Omental fat pad (tissue), 4 donors: ENCODE data around the gene CSNK1G2. TPM values are rescaled to one million over a fixed set of nuclear protein-coding genes. Genes with fewer than 3 reads are reported as not detected.

Experiments used
- ATAC-seq: fragments of 150-250 bp; one replicate; pipeline ENCODE4 v1.9.1; 2016; ENCODE audit warnings: mild to moderate bottlenecking, moderate library complexity; ENCODE audit not compliant: low FRiP score
- DNase-seq: peaks from one replicate; pipeline ENCODE4 v3.0.0-alpha.2; 2019; ENCODE audit warnings: low spot score
- total RNA-seq, 4 donors: library from RNA; depleted of rRNA; stranded (reverse); fragments of >200 nt; gene quantifications; one replicate each; pipeline ENCODE4 v1.1.0, GENCODE V29; 2016
- TF ChIP-seq, protein P1 (sequence below), 3 donors: fragments of 450-650 bp; IDR thresholded peaks; one replicate each; pipeline ENCODE4 v1.5.1; 2016 to 2017; ENCODE audit warnings: antibody characterized with exemption in 3 of 3, mild to moderate bottlenecking in 3 of 3, moderate library complexity in 2 of 3

CSNK1G2 gene
- total RNA-seq, 4 donors from 2014 or later: 49.3 to 76.6 (median 52.3) TPM

DNA sequence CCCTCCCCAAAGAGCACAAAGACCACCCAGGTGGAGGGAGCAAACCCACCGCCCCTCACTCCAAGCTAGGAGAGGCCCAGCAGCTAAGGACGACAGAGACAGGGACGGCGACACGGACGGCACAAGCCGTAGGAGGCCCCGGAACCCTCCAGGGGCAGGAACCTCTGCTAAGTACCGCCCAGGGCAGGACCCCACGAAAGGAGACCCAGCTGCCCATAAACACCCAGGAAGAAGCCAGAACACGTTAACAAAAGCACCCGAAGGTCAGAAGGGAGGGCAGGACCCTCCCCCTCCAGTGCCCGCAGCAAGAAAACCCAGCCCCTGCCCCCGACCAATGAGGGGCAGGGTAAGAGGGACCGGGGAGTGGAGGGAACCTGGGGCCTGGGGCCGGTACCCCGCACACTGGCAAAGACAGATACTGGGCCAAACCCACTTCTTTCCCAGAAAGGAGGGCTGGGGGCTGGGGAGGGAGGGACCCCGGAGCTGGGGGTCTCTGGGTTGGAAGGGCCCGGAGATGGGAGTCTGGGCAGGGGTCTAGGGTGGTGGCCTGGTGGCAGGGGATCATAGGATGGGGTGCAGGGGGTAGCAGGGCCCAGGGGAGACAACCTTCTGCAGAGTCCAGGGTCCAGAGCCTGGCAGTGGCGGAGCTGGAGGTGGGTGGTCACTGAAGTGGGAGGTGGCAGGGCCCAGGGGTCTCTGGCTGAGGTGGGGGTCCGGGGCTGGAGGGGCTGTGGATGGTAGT, 72.1 kb downstream of the CSNK1G2 start:
- DNase-seq: no peak
- ATAC-seq: no peak
- TF ChIP-seq, protein P1, sequence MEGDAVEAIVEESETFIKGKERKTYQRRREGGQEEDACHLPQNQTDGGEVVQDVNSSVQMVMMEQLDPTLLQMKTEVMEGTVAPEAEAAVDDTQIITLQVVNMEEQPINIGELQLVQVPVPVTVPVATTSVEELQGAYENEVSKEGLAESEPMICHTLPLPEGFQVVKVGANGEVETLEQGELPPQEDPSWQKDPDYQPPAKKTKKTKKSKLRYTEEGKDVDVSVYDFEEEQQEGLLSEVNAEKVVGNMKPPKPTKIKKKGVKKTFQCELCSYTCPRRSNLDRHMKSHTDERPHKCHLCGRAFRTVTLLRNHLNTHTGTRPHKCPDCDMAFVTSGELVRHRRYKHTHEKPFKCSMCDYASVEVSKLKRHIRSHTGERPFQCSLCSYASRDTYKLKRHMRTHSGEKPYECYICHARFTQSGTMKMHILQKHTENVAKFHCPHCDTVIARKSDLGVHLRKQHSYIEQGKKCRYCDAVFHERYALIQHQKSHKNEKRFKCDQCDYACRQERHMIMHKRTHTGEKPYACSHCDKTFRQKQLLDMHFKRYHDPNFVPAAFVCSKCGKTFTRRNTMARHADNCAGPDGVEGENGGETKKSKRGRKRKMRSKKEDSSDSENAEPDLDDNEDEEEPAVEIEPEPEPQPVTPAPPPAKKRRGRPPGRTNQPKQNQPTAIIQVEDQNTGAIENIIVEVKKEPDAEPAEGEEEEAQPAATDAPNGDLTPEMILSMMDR (IDR thresholded peaks at IDR 0.05): no peak

DNA sequence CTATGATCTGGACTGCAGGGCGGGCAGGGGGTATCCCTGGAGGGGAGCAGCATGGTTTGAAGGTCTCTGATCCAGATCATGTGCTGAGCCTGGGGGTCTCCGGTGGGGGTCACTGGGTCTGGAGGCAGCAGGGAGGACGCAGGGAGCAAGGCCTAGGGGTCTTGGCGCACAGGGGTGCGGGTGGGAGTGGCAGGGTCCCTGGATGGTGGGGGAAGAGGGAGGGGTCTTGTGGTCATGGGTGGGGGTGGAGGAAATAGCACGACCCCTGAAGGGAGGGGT, 72.7 kb downstream of the CSNK1G2 start:
- no peak for DNase-seq
- TF ChIP-seq, protein P1 (IDR thresholded peaks at IDR 0.05): no peak
- ATAC-seq: no peak

DNA sequence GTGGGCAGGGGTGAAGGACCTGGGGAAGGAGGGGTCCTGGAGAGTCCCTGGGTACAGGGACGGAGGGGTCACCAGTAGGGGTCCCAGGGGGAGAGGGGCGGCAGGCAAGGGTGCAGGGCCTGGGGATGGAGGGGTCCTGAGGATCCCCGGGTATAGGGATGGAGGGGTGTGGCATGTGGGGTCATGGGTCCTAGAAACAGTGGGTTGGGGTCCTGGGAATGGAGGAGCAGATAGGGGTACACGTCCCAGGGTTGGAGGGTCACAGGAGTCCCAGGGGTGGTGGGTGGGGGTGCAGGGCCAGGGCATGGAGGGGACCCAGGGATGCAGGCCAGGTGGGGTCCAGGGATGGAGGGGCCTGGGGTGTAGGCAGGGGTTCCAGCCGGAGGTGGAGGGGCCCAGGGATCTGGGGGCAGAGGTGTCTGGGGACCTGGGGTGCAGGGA, 73.2 kb downstream of the CSNK1G2 start:
- DNase-seq: no peak
- TF ChIP-seq, protein P1 (IDR thresholded peaks at IDR 0.05): no peak
- no peak for ATAC-seq

DNA sequence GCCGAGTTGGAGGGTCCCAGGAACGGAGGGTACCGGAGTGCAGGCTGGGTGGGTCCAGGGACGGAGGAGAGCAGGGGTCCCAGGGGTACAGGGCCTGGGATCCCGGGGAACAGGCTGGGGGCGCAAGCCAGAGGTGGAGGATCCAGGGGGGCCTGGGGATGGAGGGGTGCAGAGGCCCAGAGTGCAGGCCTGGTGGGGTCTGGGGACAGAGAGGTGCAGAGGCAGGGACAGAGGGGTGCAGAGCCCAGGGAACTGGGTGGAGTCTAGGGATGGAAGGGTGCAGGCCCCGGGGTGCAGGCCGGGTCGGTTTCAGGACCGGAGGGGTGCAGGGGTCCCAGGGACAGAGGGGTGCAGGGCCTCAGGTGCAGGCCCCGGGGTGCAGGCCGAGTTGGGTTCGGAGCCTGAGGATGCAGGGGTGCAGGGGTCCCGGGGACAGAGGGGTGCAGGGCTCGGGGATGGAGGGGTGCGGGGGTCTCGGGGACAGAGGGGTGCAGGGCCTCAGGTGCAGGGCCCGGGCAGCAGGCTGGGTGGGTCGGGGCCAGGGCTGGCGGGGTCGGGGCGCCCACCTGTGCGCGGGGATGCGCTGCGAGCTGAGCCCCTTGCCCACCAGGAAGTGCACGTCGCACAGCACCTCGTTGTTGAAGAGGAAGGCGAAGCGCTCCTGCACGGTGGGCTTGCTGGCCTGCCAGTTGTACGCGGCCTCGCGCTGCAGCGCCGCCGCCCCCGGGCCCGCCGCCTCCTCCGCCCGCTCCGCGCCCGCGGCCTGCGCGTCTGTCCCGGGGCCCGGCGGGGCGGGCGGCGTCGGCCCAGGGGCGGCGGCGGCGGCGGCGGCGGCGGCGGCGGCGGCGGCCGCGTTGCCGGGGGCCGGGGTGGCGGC, 74.0 kb downstream of the CSNK1G2 start:
- TF ChIP-seq, protein P1 (IDR thresholded peaks at IDR 0.05): no peak
- ATAC-seq (peak; percentile 42), DNase-seq (no peak)

DNA sequence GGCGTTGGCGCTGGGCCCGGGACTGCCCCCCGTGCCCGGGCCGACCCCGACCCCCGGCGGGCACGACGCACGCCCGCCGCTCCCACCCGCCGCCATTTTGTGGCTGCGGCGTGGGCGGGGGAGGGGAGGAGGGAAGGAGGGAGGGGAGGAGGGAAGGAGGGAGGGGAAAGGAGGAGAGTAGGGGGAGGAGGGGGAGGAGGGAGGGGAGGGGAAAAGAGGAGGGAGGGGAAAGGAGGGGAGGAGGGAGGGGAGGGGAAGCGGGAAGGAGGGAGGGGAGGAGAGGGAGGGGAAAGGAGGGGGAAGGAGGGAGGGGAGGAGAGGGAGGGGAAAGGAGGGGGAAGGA, 74.6 kb downstream of the CSNK1G2 start, which contains the start of gene BTBD2:
TSS of gene BTBD2 (minus strand) at position 107 of the 343 bp plus-strand sequence. CDS start at position 96, 11 bp downstream.
- TF ChIP-seq, protein P1 (IDR thresholded peaks at IDR 0.05): no peak
- DNase-seq (no peak), ATAC-seq (peak; percentile 29)

DNA sequence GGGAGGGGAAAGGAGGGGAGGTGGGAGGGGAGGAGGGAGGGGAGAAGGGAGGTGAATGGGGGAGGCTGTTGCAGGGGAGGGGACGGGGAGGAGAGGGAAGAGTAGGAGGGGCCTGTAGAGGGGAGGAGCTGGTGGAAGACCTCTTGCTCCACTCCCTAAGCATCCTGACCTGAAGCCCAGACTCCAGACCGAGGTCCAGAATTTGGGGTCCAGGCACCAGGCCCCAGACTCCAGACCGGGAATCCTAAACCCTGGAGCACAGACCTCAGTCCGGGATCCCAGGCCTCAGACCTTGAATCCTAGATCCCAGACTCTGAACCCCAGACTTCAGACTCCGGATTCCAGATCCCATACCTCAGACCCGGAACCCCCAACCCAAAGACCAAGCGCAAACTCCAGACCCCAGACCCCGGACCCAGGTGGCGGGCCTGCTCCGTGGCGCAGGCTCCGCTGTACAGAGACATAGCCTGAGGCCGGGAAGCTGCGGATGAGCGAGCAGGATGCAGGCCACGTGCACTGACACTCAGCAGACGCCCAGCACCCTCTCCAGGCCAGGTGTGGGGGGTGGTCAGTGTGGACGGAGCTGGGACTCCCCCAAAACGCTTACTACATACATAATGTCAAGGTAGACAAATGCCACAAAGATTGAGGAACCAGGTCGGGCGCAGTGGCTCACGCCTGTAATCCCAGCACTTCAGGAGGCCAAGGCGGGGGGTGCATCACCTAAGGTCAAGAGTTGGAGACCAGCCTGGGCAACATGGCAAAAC, 75.3 kb downstream of the CSNK1G2 start:
- DNase-seq: no peak
- ATAC-seq: peak; percentile 75
- TF ChIP-seq, protein P1 (IDR thresholded peaks at IDR 0.05): no peak
